LNCaP clone FGC (cell line): Measurements from ENCODE around the gene MED1.
"Not testable (repeated sequence)": the region's sequence is repeated elsewhere in the genome, so short reads cannot be mapped to it uniquely, and the experiment has no call there.

Experiments
- DNase-seq: peaks from one replicate; pipeline ENCODE4 v3.0.0-alpha.2; 2011; ENCODE audit warnings: low read depth
- H3K4me3 ChIP-seq: 2 replicates; pipeline ENCODE4 v1.5.1; 2011; ENCODE audit warnings: mild to moderate bottlenecking, low read depth, low read length, control low read depth
- CTCF ChIP-seq: IDR thresholded peaks from 2 replicates; pipeline ENCODE4 v1.5.1; 2012; ENCODE audit warnings: mild to moderate bottlenecking; ENCODE audit not compliant: control insufficient read depth, insufficient read depth; ENCODE audit errors: extremely low read depth

The MED1 gene

GRCh38 chr17:39380144-39380543 lies 70.9 kb downstream of the MED1 start:
- no peak for TF ChIP-seq CTCF
- no peak for DNase-seq
- no peak overlapping the region for H3K4me3 ChIP-seq

- H3K4me3 ChIP-seq = no peak overlapping the region
- DNase-seq = no peak
- TF ChIP-seq CTCF = no peak
These were observed 74.6 kb downstream of the MED1 start for GRCh38 chr17:39376434-39376833.

- DNase-seq, H3K4me3 ChIP-seq: not testable (repeated sequence)
These were observed 83.3 kb downstream of the MED1 start for GRCh38 chr17:39367805-39368204.

- no peak overlapping the region for H3K4me3 ChIP-seq
- DNase-seq = no peak
- no peak for TF ChIP-seq CTCF
These were observed 85.2 kb downstream of the MED1 start for GRCh38 chr17:39365872-39366271.

DNA sequence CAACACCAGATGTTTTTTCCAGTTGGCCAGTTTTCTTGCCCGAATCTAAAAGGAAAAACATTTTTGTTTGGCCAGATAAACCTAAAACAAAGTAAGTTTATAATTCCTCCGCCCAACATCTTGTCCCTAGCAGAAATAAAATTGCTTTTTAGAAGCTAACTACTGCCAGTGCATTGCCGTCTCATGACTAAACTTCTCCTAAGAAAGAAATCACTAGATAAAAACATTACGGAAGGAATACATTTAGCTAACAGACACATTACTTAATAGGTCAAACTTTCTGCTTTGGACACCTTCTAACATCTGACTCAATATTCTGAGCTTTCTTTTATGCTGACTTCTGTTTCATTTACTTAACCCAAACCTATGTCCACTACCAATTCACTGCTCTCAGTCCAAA lies 85.8 kb downstream of the MED1 start:
- TF ChIP-seq CTCF = no peak
- no peak for DNase-seq
- H3K4me3 ChIP-seq = no peak overlapping the region

DNA sequence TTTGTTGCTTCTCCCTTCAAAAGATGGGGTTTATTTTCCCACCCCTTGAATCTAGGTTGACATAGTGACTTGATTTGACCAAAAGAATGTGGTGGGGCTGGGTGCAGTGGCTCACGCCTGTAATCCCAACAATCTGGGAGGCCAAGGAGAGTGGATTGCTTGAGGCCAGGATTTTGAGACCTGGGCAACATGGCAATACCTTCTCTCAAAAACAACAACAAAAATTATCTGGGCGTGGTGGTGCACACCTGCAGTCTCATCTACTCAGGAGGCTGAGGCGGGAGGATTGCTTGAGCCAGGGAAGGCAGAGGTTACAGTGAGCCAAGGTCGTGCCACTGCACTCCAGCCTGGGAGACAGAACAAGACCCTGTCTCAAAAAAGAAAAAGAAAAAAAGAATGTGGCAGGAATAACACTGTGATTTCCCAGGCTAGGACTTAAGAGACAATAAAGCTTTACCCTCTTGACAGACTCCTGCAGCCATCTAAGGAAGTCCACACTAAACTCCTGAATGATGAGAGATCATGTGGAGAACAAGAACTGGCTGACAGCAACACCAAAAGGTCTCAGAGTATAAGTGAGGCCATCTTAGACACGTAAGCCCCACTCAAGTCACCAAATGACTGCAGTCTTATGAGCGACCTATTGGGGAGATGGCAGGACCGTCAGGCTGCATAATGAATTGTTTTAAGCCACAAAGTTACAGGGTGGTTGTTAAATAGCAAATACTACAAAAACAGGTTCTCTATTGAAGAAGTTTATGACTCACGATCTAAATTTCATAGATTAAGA lies 86.6 kb downstream of the MED1 start:
- TF ChIP-seq CTCF = no peak
- DNase-seq = no peak

GRCh38 chr17:39361064-39361463 lies 90.0 kb downstream of the MED1 start:
- no peak overlapping the region for H3K4me3 ChIP-seq
- no peak for DNase-seq
- no peak for TF ChIP-seq CTCF

More for the DNA sequence above, 86.6 kb downstream of the MED1 start:
- H3K4me3 ChIP-seq = no peak overlapping the region
